Middle frontal gyrus (tissue), 1 donor: ENCODE results near the gene ATP11B.
"Not testable (repeated sequence)": the region's sequence is repeated elsewhere in the genome, so short reads cannot be mapped to it uniquely, and the experiment has no call there.

Experiments
- DNase-seq: peaks from one replicate; pipeline ENCODE4 v3.0.0-alpha.2; 2015; ENCODE audit warnings: low spot score; ENCODE audit errors: extremely low spot score

Gene ATP11B

DNA sequence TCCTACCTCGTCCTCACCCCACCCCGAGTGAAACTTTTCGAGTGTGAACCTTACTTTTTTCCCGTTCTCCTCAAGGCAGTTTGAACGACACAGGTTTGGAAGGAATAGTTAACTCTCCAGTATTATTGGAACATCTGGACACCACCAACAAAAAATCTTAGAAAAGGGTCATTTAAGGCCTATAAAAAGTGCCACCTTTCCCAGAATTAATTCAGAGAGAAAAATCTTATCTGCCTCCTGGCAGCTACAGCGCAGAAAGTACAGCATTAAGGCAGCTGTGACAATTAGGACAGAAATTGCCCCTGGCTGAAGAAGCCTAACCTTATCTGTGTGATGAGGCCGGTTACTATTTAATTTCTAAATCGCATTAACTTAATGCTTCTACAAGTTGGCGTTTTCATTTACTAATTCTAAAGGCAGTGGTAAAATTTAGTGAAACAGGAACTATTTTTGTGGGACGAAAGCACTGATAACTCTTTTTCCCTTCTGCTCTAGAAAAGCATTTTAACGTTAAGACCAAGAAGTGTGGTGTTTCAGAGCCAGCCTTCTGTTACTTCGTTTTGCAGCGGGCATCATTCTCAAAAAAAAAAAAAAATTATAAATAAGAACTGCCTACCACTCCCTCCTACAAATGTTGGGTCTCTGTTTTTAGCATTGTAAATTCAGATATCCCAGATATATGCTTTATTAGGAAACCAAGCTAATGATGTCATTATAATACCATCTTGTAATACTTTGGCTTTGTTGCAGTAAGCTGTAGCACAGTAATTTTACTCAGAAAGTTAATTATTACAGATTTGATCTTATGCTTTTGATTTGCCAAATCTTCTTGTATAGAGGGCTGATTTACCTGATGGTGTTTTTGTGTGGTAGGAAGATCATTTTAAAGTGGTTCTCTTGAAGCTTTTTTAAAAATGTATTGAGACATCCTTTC lies 1.4 kb downstream of the ATP11B start:
- no peak for DNase-seq

DNA sequence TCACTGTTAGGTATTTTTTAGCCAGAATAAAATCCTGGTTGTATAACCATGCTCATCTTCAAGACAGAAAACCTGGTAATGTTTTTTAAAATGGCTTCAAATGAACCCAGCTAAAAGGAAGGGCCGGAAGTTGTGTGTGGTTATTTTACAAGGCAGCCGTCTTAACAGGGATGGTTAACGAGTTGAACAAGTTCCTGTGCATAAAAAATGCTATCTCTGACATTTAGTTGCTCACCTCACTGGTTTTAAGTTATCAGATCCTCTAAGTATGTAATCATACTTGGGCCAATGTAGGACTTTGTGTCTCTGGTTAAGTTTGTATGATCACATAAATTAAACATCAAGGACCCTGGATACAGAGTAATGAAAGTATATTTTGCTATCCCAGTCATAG lies 2.1 kb downstream of the ATP11B start:
- DNase-seq = no peak

DNA sequence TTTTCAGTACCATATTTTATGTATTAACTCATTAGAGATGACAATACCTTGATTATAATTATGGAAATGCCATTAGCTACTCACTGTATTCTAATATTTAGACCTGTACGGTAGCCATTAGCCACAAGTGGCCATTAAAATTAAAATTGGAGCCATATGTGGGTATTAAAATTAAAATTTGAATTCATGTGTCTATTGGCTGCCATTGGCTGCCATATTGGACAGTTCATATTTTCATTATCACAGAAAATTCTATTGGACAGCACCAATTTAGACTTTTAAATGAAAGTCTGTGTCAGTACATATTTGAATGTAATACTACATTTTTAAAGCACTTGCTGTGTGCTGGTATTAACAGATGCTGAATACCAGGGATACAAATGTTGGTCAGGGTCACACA lies 3.0 kb downstream of the ATP11B start:
- no peak for DNase-seq

DNA sequence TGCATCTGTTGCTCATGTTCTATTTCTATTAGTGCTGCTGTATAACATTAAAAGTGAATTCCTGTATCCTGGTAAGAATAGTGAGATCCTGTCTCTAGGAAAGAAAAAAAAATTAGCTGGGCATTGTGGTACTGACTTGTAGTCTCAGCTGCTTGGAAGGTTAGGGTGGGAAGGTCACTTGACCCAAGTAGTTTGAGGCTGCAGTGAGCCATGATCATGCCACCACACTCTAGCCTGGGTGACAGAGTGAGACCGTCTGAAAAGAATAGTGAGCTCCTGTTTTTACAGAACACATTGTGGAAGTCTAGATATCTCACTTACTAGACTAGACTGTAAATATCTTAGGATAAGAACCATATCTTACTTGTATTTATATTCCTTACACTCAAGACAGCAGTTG lies 4.6 kb downstream of the ATP11B start:
- DNase-seq = no peak

- DNase-seq = not testable (repeated sequence)
These were observed 5.8 kb downstream of the ATP11B start for GRCh38 chr3:182799143-182799542.

- no peak for DNase-seq
These were observed 7.2 kb downstream of the ATP11B start for GRCh38 chr3:182800508-182800907.

GRCh38 chr3:182802413-182803390 lies 9.4 kb downstream of the ATP11B start:
- DNase-seq = no peak

- no peak for DNase-seq
These were observed 10.3 kb downstream of the ATP11B start for GRCh38 chr3:182803596-182803995.

DNA sequence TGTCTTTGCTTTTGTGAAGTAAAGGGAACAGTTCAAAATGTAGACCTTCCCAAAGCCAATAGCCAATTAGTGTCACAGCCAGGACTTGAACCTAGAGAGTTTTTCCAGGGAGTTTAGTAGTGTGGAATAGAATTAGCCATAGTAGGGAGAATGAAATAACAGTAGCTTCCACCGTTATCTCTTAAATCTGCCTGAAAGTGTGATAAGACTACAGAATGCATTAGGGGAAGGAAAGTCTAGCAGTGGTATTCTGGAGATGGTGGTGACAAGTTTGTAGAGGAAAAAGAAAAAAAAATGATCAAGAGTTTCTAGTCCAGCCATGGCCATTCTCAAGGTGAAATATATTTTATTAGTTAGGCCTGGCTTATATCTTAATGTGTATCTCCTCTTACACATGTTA lies 13.8 kb downstream of the ATP11B start:
- DNase-seq = no peak

- DNase-seq = no peak
These were observed 14.9 kb downstream of the ATP11B start for GRCh38 chr3:182808041-182808770.

DNA sequence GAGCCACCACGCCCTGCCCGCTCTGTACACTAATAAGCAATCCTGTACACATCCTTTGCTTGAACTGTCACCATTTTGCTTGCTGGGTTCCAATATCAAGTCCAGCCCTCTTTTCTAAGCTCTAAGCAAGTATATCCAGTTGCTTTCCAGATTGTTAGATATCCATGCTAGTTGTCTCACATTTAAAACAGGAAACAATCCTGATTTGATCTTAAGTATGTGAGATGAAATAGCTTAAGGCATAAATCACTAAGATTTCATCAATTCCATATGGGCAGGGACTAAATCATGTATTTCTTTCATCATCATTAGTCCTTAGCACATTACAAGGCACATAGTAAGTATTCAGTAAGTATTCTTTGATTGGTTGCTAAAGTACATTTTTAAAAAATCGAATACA lies 16.2 kb downstream of the ATP11B start:
- DNase-seq = no peak

DNA sequence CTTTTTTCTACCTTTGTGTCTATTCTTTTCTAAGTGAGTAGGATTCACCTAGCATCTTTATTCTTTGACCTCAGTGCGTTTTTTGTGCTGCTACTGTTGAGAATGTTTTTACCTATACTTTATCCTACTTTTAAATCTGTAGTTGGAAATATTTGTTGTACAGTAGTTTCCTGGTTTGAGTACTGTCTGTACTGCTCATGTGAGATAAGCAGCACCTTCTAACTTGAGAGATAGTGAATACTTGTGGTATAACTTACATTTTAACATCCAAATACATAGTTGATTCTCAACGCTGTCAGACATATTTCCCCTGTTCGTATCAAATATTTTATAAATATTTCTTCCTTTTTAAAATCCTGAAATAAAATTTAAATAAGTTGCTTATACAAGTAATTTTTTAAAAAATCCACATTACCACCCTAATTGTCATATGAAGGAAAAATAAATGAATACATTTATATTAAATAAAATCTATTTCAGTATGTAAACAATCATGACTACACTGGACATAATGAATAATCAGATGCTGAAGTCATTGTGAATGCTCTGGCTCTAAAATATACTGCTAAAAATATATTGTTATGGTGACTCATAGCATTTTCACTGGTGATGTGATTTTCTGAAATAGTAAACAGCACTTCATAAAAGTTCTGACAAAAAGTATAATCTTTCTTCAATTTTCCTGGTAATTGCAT lies 17.4 kb downstream of the ATP11B start:
- no peak for DNase-seq

DNA sequence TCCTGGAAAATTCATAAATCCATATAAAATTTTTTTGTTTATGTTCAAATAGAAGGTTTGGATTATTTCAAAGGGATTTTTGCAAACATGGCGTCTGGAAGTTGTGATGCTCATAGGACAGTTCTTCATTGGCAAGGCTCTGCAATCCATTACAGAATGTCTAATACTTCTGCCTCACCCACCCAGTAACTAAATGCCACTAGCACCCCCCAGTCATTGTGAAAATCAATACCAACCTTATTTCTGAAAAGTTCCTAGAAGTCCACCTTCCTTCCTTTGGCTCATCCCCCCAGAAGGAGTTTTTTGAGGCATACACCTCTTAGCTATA lies 17.9 kb downstream of the ATP11B start:
- no peak for DNase-seq

DNA sequence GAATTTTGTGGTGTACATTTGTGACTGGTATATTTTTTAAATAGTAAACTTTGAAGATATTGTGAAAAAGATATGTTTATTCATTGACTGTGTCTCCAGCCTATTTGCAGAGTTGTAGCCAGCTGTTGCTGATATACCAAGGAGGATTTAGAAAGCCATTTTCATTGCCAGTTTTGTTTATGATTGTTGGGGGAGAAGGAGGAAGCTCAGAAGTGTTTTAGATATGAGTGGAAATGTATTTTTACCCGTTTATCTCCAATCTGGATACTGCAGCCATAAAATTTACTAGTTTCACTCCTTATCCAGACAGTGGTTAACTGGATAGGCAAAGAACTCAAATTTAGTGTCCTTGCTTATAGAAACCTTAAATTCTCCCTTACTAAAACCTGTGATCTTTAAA lies 18.8 kb downstream of the ATP11B start:
- DNase-seq = no peak

GRCh38 chr3:182814419-182815062 lies 21.2 kb downstream of the ATP11B start:
- DNase-seq = no peak

GRCh38 chr3:182816181-182816580 lies 22.9 kb downstream of the ATP11B start:
- DNase-seq = no peak

GRCh38 chr3:182818296-182818978 lies 25.1 kb downstream of the ATP11B start:
- DNase-seq = no peak

GRCh38 chr3:182821221-182821981 lies 28.1 kb downstream of the ATP11B start:
- no peak for DNase-seq

GRCh38 chr3:182822260-182822659 lies 29.0 kb downstream of the ATP11B start:
- not testable (repeated sequence) for DNase-seq
